AG04450 (cell line): Measurements from ENCODE around the gene ACTG2. TPM values are rescaled to one million over a fixed set of nuclear protein-coding genes. Genes with fewer than 3 reads are reported as not detected.

Experiments
- CTCF ChIA-PET: fragments of 300-600, 350-600 bp; formaldehyde crosslinking; extraction: SDS; loops from one replicate; lab custom pipeline; 2022; ENCODE audit warnings: antibody characterized with exemption, inconsistent platforms; lab: Charles Lee
- POLR2A ChIA-PET: fragments of 350-600 bp; formaldehyde crosslinking; extraction: SDS; loops from one replicate; lab custom pipeline; 2021; ENCODE audit warnings: antibody characterized with exemption, inconsistent platforms; lab: Yijun Ruan, JAX
- DNase-seq: peaks from one replicate; pipeline ENCODE4 v3.0.0-alpha.2; 2011; ENCODE audit warnings: low read depth, low spot score
- H3K27ac ChIP-seq: one replicate; pipeline ENCODE4 v1.5.1; 2012; ENCODE audit warnings: low read depth, low read length, control low read depth
- H3K27me3 ChIP-seq: one replicate; pipeline ENCODE4 v1.6.0; 2012; ENCODE audit warnings: low read length; ENCODE audit not compliant: control insufficient read depth, insufficient read depth
- H3K4me3 ChIP-seq: 2 replicates; pipeline ENCODE4 v1.5.1; 2011; ENCODE audit warnings: mild to moderate bottlenecking, low read depth, low read length, control low read depth
- H3K9me3 ChIP-seq: 2 replicates; pipeline ENCODE4 v1.5.1; 2012; ENCODE audit warnings: low read length; ENCODE audit not compliant: control insufficient read depth, insufficient read depth
- polyA minus RNA-seq: library from RNA; depleted of rRNA, polyadenylated mRNA; stranded (reverse); fragments of >200 nt; gene quantifications from 2 replicates; pipeline ENCODE4 v1.2.3, GENCODE V29; 2011; rRNA and poly(A)+ RNA removed
- polyA plus RNA-seq: library from polyadenylated mRNA; depleted of rRNA; stranded (reverse); fragments of >200 nt; gene quantifications from 2 replicates; pipeline ENCODE4 v1.2.3, GENCODE V29; 2011; rRNA removed
- TF ChIP-seq, protein P1 (sequence below): IDR thresholded peaks from 2 replicates; pipeline ENCODE4 v1.5.1; 2011; ENCODE audit warnings: low read depth, low read length, control low read depth, inconsistent platforms

ACTG2 gene
- polyA plus RNA-seq: 641 and 956 TPM in 2 replicates
- 1,663 and 2,074 TPM in 2 replicates for polyA minus RNA-seq

GRCh38 chr2:73892631-73893329 is at the start of gene ACTG2:
ACTG2 (plus strand) TSS chr2:73893008; CDS start chr2:73901312, 8,304 bp downstream.
- H3K4me3 ChIP-seq: peak within 1 kb of the TSS; percentile 70
- H3K27ac ChIP-seq: peak within 1 kb of the TSS; percentile 92
- DNase-seq: peak; percentile 84
- TF ChIP-seq, protein P1, sequence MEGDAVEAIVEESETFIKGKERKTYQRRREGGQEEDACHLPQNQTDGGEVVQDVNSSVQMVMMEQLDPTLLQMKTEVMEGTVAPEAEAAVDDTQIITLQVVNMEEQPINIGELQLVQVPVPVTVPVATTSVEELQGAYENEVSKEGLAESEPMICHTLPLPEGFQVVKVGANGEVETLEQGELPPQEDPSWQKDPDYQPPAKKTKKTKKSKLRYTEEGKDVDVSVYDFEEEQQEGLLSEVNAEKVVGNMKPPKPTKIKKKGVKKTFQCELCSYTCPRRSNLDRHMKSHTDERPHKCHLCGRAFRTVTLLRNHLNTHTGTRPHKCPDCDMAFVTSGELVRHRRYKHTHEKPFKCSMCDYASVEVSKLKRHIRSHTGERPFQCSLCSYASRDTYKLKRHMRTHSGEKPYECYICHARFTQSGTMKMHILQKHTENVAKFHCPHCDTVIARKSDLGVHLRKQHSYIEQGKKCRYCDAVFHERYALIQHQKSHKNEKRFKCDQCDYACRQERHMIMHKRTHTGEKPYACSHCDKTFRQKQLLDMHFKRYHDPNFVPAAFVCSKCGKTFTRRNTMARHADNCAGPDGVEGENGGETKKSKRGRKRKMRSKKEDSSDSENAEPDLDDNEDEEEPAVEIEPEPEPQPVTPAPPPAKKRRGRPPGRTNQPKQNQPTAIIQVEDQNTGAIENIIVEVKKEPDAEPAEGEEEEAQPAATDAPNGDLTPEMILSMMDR: no peak
- ChIA-PET CTCF (interaction anchor here (0.8 to 2.8 kb wide), 3 partner anchors 18 to 69 kb away, joined by 3 to 13 read pairs (median 3); no protein-coding TSS in a partner anchor), POLR2A (interaction anchor here (0.6 to 1.5 kb wide), 8 partner anchors 9 to 286 kb away, joined by 3 to 10 read pairs (median 4); partner anchors contain the start of genes DGUOK, MOB1A and STAMBP)
- no peaks in the 10 kb centered on the region for H3K27me3 ChIP-seq
- H3K9me3 ChIP-seq: no peaks in the 10 kb centered on the region

DNA sequence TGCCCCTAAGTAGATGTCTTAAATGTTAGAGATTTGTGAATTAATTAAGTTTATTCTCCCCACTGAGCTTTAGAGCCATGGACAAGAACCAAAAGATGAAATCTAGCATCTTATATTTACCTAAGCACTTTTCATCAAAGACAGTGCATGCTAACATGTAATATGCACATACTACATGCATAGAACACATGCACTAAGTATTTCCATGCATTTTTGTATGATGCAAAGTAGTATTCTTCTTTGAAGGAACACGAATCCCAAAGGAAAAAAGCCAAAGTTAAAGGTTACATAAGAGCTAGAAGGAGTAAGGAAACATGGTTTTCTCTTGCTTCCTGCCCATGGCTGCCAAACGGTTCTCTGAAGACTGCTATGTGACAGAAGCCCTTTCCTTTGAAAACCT is 48.7 kb upstream of the ACTG2 start:
- no peaks in the 10 kb centered on the region for H3K9me3 ChIP-seq
- no peak overlapping the region for H3K27ac ChIP-seq
- POLR2A ChIA-PET: no interaction called here
- no peak overlapping the region for H3K4me3 ChIP-seq
- no peaks in the 10 kb centered on the region for H3K27me3 ChIP-seq
- DNase-seq: no peak
- CTCF ChIA-PET: interaction anchor here (1.8 to 2.1 kb wide), 2 partner anchors 18 to 20 kb away, joined by 8 to 10 read pairs; no protein-coding TSS in a partner anchor
- TF ChIP-seq, protein P1: no peak

GRCh38 chr2:73850009-73850408 is 42.8 kb upstream of the ACTG2 start:
- CTCF ChIA-PET: no interaction called here
- no peak for DNase-seq
- Histone ChIP-seq H3K27ac (no peak overlapping the region), H3K4me3 (no peak overlapping the region), H3K9me3 (no peaks in the 10 kb centered on the region), H3K27me3 (no peaks in the 10 kb centered on the region)
- TF ChIP-seq, protein P1: no peak
- POLR2A ChIA-PET: no interaction called here

DNA sequence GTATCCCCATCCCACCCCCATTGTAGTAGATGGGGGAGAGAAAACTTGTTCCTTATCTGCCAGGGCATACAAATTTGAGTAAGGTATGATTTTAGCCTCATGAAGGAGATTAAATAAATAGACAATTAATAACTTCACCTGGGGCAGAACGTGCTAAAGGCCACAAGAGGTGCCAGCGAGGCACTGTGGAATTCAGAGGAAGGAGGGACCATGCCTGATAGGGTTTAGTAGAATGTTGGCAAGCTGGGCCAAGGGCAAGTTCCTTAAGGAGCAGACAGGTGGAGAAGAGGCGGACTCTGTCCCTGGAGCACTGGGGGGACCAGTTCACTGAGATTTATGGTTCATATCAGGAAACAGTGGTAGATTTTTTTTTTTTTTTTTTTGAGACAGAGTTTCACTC is 41.5 kb upstream of the ACTG2 start:
- CTCF ChIA-PET: no interaction called here
- Histone ChIP-seq H3K4me3 (no peak overlapping the region), H3K9me3 (no peaks in the 10 kb centered on the region), H3K27ac (no peak overlapping the region), H3K27me3 (no peaks in the 10 kb centered on the region)
- POLR2A ChIA-PET: no interaction called here
- DNase-seq: no peak
- TF ChIP-seq, protein P1: peak; percentile 24; the same call in 1 of the 2 replicates

DNA sequence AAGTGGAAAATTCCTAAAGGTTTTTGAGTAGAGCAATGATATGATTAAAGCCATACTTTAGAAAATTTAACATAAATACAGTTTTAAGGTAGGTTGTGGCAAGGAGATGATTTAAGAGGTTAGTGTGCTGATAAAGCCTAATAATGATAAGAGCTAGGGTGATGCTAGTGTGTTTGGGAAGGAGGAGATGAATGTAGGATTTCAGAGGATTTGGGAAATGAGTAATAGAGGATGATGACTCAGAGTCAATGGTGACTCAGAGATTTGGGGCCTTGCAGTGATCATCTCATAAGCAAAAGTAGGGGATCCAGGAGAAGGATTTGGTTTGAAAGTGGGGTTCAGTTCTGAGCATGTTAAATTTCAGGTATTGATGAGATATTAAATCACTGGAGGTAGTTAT is 40.8 kb upstream of the ACTG2 start:
- Histone ChIP-seq H3K27me3 (no peaks in the 10 kb centered on the region), H3K27ac (no peak overlapping the region), H3K4me3 (no peak overlapping the region), H3K9me3 (no peaks in the 10 kb centered on the region)
- CTCF ChIA-PET: no interaction called here
- POLR2A ChIA-PET: no interaction called here
- DNase-seq: no peak
- TF ChIP-seq, protein P1: no peak
